ENCODE results near the gene BEGAIN.

Gene BEGAIN

GRCh38 chr14:100535287-100536120 lies 51.7 kb downstream of the BEGAIN start:
- no peak for DNase-seq (ENCODE audit: low read depth)

- DNase-seq (ENCODE audit: low read depth) = no peak
Measured at GRCh38 chr14:100534528-100535286, 52.5 kb downstream of the BEGAIN start.

GRCh38 chr14:100533656-100534485 lies 53.3 kb downstream of the BEGAIN start:
- DNase-seq (ENCODE audit: low read depth) = no peak

GRCh38 chr14:100532906-100533655 lies 54.1 kb downstream of the BEGAIN start:
- no peak for DNase-seq (ENCODE audit: low read depth)

- no peak for DNase-seq (ENCODE audit: low read depth)
Measured at GRCh38 chr14:100532154-100532861, 54.9 kb downstream of the BEGAIN start.

GRCh38 chr14:100531152-100532121 lies 55.8 kb downstream of the BEGAIN start:
- DNase-seq (ENCODE audit: low read depth) = no peak

GRCh38 chr14:100530270-100531072 lies 56.7 kb downstream of the BEGAIN start:
- no peak for DNase-seq (ENCODE audit: low read depth)

GRCh38 chr14:100529561-100530031 lies 57.6 kb downstream of the BEGAIN start:
- DNase-seq (ENCODE audit: low read depth) = no peak

GRCh38 chr14:100528962-100529560 lies 58.2 kb downstream of the BEGAIN start:
- DNase-seq (ENCODE audit: low read depth) = no peak

- DNase-seq (ENCODE audit: low read depth) = no peak
Measured at GRCh38 chr14:100526632-100527031, 60.6 kb downstream of the BEGAIN start.

- no peak for DNase-seq (ENCODE audit: low read depth)
Measured at GRCh38 chr14:100526057-100526456, 61.2 kb downstream of the BEGAIN start.

GRCh38 chr14:100525615-100526014 lies 61.6 kb downstream of the BEGAIN start:
- DNase-seq (ENCODE audit: low read depth) = no peak

GRCh38 chr14:100524933-100525243 lies 62.3 kb downstream of the BEGAIN start:
- DNase-seq (ENCODE audit: low read depth) = no peak

GRCh38 chr14:100524233-100524932 lies 62.8 kb downstream of the BEGAIN start:
- DNase-seq (ENCODE audit: low read depth) = no peak

GRCh38 chr14:100523843-100524169 lies 63.4 kb downstream of the BEGAIN start:
- DNase-seq (ENCODE audit: low read depth) = no peak

- no peak for DNase-seq (ENCODE audit: low read depth)
Measured at GRCh38 chr14:100523131-100523842, 63.9 kb downstream of the BEGAIN start.

- DNase-seq (ENCODE audit: low read depth) = no peak
Measured at GRCh38 chr14:100522616-100523099, 64.6 kb downstream of the BEGAIN start.
